ENCODE measurements around the gene WDR20.

WDR20 gene

GRCh38 chr14:102209224-102209966 lies 69.7 kb downstream of the WDR20 start:
- Histone ChIP-seq H3K27me3 (ENCODE audit: insufficient read depth, low read depth) (no peaks in the 10 kb centered on the region), H3K4me3 (IDR thresholded peaks at IDR 0.05; ENCODE audit: insufficient read depth, low read depth, low read length) (no peak overlapping the region), H4K20me1 (ENCODE audit: insufficient read depth) (no peaks in the 10 kb centered on the region), H3K9ac (no peak overlapping the region), H2AFZ (ENCODE audit: low read depth) (no peak overlapping the region), H3K4me2 (no peak overlapping the region), H3K27ac (no peak overlapping the region), H3K79me2 (ENCODE audit: insufficient read depth, low read depth) (no peaks in the 10 kb centered on the region), H3K36me3 (ENCODE audit: insufficient read depth) (no peaks in the 10 kb centered on the region), H3K4me1 (ENCODE audit: low read depth, poor library complexity, severe bottlenecking) (no peaks in the 10 kb centered on the region)
- TF ChIP-seq CTCF (conservative IDR thresholded peaks at IDR 0.05; ENCODE audit: low read depth, low read length): no peak

DNA sequence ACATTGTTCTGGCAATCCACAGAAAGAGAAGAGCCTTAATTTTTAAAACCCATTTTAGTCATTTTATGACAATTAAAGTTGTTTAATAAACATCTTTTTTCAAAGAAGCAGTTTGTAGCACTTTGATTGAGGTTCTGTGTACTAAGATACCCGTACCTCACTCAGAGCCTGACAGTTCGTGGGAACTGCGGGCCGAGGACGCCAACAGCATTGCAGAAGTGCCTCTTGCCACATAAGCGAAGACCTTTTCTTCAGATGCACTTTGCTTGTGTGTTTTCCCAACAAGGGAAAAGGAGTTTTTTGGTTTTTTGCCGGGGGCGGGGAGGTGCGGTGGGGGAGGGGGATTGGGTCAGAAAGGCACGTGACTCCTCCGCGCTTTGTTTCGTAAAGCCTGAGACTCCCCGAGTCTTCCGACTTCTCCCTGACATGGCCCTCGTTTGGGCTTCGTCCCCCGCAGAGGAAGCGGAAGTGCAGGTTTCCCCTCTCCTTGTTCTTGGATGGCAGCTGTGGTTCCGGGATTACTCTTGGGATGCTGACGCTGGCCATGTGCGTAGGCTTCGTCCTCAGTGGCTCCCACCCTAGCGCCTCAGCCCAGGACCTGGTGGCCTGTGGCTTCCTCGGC lies 70.8 kb downstream of the WDR20 start:
- Histone ChIP-seq H3K9ac (no peak overlapping the region), H3K27ac (no peak overlapping the region), H3K27me3 (ENCODE audit: insufficient read depth, low read depth) (no peaks in the 10 kb centered on the region), H2AFZ (ENCODE audit: low read depth) (no peak overlapping the region), H3K4me3 (IDR thresholded peaks at IDR 0.05; ENCODE audit: insufficient read depth, low read depth, low read length) (no peak overlapping the region), H3K4me2 (no peak overlapping the region), H3K4me1 (ENCODE audit: low read depth, poor library complexity, severe bottlenecking) (no peaks in the 10 kb centered on the region), H3K79me2 (ENCODE audit: insufficient read depth, low read depth) (no peaks in the 10 kb centered on the region), H4K20me1 (ENCODE audit: insufficient read depth) (no peaks in the 10 kb centered on the region), H3K36me3 (ENCODE audit: insufficient read depth) (no peaks in the 10 kb centered on the region)
- no peak for TF ChIP-seq CTCF (conservative IDR thresholded peaks at IDR 0.05; ENCODE audit: low read depth, low read length)

DNA sequence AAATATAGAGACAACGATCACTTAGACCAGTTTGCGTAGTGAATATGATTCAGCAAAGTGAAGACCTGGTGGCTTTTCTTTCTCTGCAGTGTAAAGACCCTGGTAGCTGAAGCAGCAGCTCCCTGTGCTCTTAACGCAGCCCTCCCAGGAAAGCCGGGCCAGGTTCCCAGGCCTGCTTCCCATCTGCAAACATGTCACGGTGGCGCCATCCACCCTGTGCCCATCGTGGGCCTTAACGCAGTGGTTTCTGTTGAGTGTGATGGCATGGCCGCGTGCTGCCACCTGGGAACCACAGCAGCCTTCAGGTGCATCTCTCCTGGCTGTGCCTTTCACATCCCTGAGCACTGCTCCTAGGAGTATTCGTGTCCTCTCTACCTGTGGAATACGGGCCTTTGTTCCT lies 71.5 kb downstream of the WDR20 start:
- Histone ChIP-seq H3K79me2 (ENCODE audit: insufficient read depth, low read depth) (no peaks in the 10 kb centered on the region), H3K4me2 (no peak overlapping the region), H3K27me3 (ENCODE audit: insufficient read depth, low read depth) (no peaks in the 10 kb centered on the region), H3K4me3 (IDR thresholded peaks at IDR 0.05; ENCODE audit: insufficient read depth, low read depth, low read length) (no peak overlapping the region), H2AFZ (ENCODE audit: low read depth) (no peak overlapping the region), H3K9ac (no peak overlapping the region), H3K36me3 (ENCODE audit: insufficient read depth) (no peaks in the 10 kb centered on the region), H3K27ac (no peak overlapping the region), H4K20me1 (ENCODE audit: insufficient read depth) (no peaks in the 10 kb centered on the region), H3K4me1 (ENCODE audit: low read depth, poor library complexity, severe bottlenecking) (no peaks in the 10 kb centered on the region)
- TF ChIP-seq CTCF (conservative IDR thresholded peaks at IDR 0.05; ENCODE audit: low read depth, low read length): no peak

GRCh38 chr14:102212356-102212755 lies 72.7 kb downstream of the WDR20 start:
- Histone ChIP-seq H3K36me3 (ENCODE audit: insufficient read depth) (no peaks in the 10 kb centered on the region), H3K4me2 (no peak overlapping the region), H3K9ac (no peak overlapping the region), H3K79me2 (ENCODE audit: insufficient read depth, low read depth) (no peaks in the 10 kb centered on the region), H2AFZ (ENCODE audit: low read depth) (no peak overlapping the region), H3K27ac (no peak overlapping the region), H3K4me1 (ENCODE audit: low read depth, poor library complexity, severe bottlenecking) (no peaks in the 10 kb centered on the region), H3K4me3 (IDR thresholded peaks at IDR 0.05; ENCODE audit: insufficient read depth, low read depth, low read length) (no peak overlapping the region), H3K27me3 (ENCODE audit: insufficient read depth, low read depth) (no peaks in the 10 kb centered on the region), H4K20me1 (ENCODE audit: insufficient read depth) (no peaks in the 10 kb centered on the region)
- TF ChIP-seq CTCF (conservative IDR thresholded peaks at IDR 0.05; ENCODE audit: low read depth, low read length): no peak

Measured in KMS-11 (cell line).